Spinal cord (tissue), 10 donors: ENCODE results near the gene CYP26A1. TPM values are rescaled to one million over a fixed set of nuclear protein-coding genes. Genes with fewer than 3 reads are reported as not detected.

ENCODE experiments used
- DNase-seq, 6 donors: peaks; one replicate each; pipeline versions ENCODE4 v3.0.0 to v3.0.0-alpha.2; 2013 to 2015; ENCODE audit warnings: low spot score in 6 of 6, low read depth in 4 of 6
- H3K27ac ChIP-seq: one replicate; pipeline ENCODE4 v1.5.1; 2013; ENCODE audit warnings: low read depth, low read length, control low read depth
- H3K27me3 ChIP-seq: one replicate; pipeline ENCODE4 v1.6.1; 2013; ENCODE audit warnings: low read length; ENCODE audit not compliant: control insufficient read depth, insufficient read depth
- H3K36me3 ChIP-seq: one replicate; pipeline ENCODE4 v1.6.1; 2013; ENCODE audit warnings: low read length; ENCODE audit not compliant: control insufficient read depth, insufficient read depth
- H3K4me1 ChIP-seq: one replicate; pipeline ENCODE4 v1.6.1; 2013; ENCODE audit warnings: low read length; ENCODE audit not compliant: control insufficient read depth, insufficient read depth
- H3K4me3 ChIP-seq: one replicate; pipeline ENCODE4 v1.5.1; 2013; ENCODE audit warnings: low read depth, low read length, control low read depth
- H3K9me3 ChIP-seq: one replicate; pipeline ENCODE4 v1.6.1; 2013; ENCODE audit warnings: low read length; ENCODE audit not compliant: control insufficient read depth, insufficient read depth
- WGBS: methylation state at CpG from one replicate; pipeline ENCODE4 v1.1.5; 2013; ENCODE audit warnings: missing lambda C conversion rate; ENCODE audit not compliant: insufficient coverage; 5-methylcytosine and 5-hydroxymethylcytosine counted together
- long read RNA-seq, 4 donors: transcript quantifications; one replicate each; lab custom pipeline, GENCODE V29; 2026
- polyA plus RNA-seq, 2 donors: library from polyadenylated mRNA; unstranded; fragments of 120-200 nt; gene quantifications; one replicate each; pipeline ENCODE4 v1.2.1, GENCODE V29; 2013; ENCODE audit not compliant: insufficient read length in 2 of 2
- total RNA-seq, 2 donors: library from RNA; depleted of rRNA in 1 of 2; stranded (reverse); fragments of 120-200 nt in 1 of 2; fragments of >200 nt in 1 of 2; gene quantifications; one replicate each; pipeline versions ENCODE4 v1.2.3 to v1.2.4, GENCODE V29; 2013 to 2014
- donor health status: healthy.

CYP26A1 gene, protein sequence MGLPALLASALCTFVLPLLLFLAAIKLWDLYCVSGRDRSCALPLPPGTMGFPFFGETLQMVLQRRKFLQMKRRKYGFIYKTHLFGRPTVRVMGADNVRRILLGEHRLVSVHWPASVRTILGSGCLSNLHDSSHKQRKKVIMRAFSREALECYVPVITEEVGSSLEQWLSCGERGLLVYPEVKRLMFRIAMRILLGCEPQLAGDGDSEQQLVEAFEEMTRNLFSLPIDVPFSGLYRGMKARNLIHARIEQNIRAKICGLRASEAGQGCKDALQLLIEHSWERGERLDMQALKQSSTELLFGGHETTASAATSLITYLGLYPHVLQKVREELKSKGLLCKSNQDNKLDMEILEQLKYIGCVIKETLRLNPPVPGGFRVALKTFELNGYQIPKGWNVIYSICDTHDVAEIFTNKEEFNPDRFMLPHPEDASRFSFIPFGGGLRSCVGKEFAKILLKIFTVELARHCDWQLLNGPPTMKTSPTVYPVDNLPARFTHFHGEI
- total RNA-seq (under 1 TPM; 0.20 to 0.28 TPM), polyA plus RNA-seq (under 1 TPM; 0.30 to 0.42 TPM)
- long read RNA-seq, donor 1, result 0 reads
- long read RNA-seq, donor 2, result 0 reads
- long read RNA-seq, donor 3, result 0 reads
- long read RNA-seq, donor 4, result 0 reads

- peaks cover 88% of the 10 kb centered on the region for H3K27me3 ChIP-seq
- no peaks in the 10 kb centered on the region for H3K9me3 ChIP-seq
- H3K4me3 ChIP-seq, result peak within 1 kb of the TSS; percentile 26
- H3K36me3 ChIP-seq, result no peaks in the 10 kb centered on the region
- DNase-seq, result peak in 1 of 6 donors; percentile 32
- under 1% methylated on average over 52 of the region's 52 CpGs for WGBS
- H3K4me1 ChIP-seq, result peaks cover 43% of the 10 kb centered on the region
- H3K27ac ChIP-seq, result no peak within 1 kb of the TSS
These were observed at the start of gene CYP26A1 for GRCh38 chr10:93073539-93074146. Gene CYP26A1, plus strand, starts transcription at chr10:93073893. Its CDS starts 42 bp downstream, at chr10:93073935.

DNA sequence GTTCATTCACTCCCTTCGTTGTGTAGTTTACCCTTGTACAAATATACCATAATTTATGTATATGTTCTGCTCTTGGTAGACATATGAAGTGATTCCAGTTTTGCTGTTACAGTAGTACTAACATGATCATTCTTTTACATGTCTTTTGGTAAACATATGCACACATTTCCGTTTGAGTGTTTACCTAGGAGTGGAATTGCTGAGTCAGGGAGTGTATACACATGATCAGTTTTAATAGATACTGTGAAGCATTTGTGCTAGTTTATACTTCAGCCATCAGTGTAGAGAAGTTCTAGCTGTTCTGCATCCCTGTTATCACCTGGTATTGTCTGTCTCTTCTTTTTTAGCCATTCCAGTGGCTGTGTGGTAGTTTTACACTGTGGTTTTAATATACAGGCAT is 47.6 kb upstream of the CYP26A1 start:
- H3K4me3 ChIP-seq, result no peak overlapping the region
- H3K36me3 ChIP-seq, result no peaks in the 10 kb centered on the region
- no CpG with 5 or more reads among the region's 2 CpGs for WGBS
- H3K27me3 ChIP-seq, result no peaks in the 10 kb centered on the region
- no peak overlapping the region for H3K27ac ChIP-seq
- no peaks in the 10 kb centered on the region for H3K9me3 ChIP-seq
- no peaks in the 10 kb centered on the region for H3K4me1 ChIP-seq
- DNase-seq, result no peak

- H3K27me3 ChIP-seq, result no peaks in the 10 kb centered on the region
- no peak overlapping the region for H3K4me3 ChIP-seq
- H3K36me3 ChIP-seq, result no peaks in the 10 kb centered on the region
- no peaks in the 10 kb centered on the region for H3K9me3 ChIP-seq
- no peak for DNase-seq
- no peak overlapping the region for H3K27ac ChIP-seq
- no peaks in the 10 kb centered on the region for H3K4me1 ChIP-seq
These were observed 46.2 kb upstream of the CYP26A1 start for GRCh38 chr10:93027508-93027907.

GRCh38 chr10:93028883-93029282 is 44.8 kb upstream of the CYP26A1 start:
- Histone ChIP-seq H3K36me3 (no peaks in the 10 kb centered on the region), H3K9me3 (no peaks in the 10 kb centered on the region), H3K4me3 (no peak overlapping the region), H3K27me3 (no peaks in the 10 kb centered on the region), H3K4me1 (no peaks in the 10 kb centered on the region), H3K27ac (no peak overlapping the region)
- no CpG with 5 or more reads among the region's 2 CpGs for WGBS
- DNase-seq, result no peak

DNA sequence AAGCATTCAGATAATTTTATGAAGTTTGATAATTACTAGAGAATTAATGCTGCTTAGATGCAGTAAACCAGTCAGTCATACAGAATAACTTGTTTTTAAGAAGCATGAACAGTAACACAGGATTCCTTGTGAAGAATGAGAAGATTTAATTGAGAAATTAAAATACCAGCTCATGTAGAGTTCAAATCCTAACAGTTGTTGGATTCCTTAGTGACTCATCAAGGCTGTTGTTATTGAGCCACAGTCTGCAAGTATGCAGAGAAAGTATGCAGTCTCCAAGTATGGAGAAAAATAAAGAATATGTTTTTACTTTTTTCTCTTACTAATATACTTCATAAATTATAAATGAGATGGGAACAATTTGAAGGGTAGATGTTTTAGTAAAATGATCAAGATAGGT is 43.3 kb upstream of the CYP26A1 start:
- H3K4me1 ChIP-seq, result no peaks in the 10 kb centered on the region
- no peaks in the 10 kb centered on the region for H3K36me3 ChIP-seq
- H3K27ac ChIP-seq, result no peak overlapping the region
- H3K9me3 ChIP-seq, result no peaks in the 10 kb centered on the region
- no peaks in the 10 kb centered on the region for H3K27me3 ChIP-seq
- H3K4me3 ChIP-seq, result no peak overlapping the region
- DNase-seq, result no peak

DNA sequence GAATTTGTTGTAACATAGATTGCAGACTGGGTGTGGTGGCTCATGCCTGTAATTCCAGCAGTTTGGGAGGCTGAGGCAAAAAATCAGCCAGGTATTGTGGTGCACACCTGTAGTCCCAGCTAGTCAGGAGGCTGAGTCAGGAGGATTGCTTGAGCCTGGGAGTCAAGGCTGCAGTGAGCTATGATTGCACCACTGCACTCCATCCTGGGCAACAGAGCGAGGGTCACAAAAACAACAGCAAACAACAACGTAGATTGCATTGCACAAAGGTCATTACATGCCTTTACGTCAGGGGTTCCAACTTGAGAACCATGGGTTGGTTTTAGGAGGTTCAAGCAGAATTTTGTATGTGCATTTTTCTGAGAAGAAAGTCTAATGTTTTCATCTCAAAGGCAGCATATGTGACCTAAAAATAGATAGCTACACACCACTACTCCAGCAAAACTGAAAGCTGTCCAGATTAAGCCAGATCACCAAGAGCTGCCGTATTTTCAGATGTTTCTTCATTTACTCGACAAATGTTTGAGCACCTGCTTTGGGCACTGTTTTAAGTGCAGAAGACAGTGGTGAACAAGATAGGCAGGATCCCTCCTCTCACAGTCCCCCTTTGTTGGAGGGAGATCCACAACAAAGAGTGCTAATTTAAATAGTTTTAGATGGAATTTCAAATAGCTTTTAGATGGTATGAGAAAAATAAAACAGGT is 41.4 kb upstream of the CYP26A1 start:
- DNase-seq, result peak in 1 of 6 donors; percentile 16
- Histone ChIP-seq H3K4me3 (no peak overlapping the region), H3K27me3 (no peaks in the 10 kb centered on the region), H3K36me3 (no peaks in the 10 kb centered on the region), H3K4me1 (no peaks in the 10 kb centered on the region), H3K27ac (no peak overlapping the region), H3K9me3 (no peaks in the 10 kb centered on the region)
- WGBS, result 100% methylated on average over 1 of the region's 5 CpGs

DNA sequence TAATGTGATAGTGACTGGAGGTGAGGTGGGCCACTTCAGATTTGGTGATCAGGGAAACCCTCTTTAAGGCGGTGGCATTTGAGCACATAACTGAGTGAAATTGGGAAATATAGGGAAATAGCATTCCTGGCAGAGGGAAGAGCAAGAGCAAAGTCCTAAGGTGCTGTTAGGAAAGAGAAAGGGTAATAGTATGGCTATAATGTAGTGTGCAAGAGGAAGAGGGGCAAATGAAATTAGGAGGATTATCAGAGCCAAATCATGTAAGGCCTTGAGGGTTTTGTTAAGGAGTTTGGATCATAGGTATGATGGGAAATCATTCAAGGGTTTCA is 40.9 kb upstream of the CYP26A1 start:
- Histone ChIP-seq H3K4me3 (no peak overlapping the region), H3K36me3 (no peaks in the 10 kb centered on the region), H3K27ac (no peak overlapping the region), H3K4me1 (no peaks in the 10 kb centered on the region), H3K27me3 (no peaks in the 10 kb centered on the region), H3K9me3 (no peaks in the 10 kb centered on the region)
- 92% methylated on average over 1 of the region's 1 CpG for WGBS
- no peak for DNase-seq

DNA sequence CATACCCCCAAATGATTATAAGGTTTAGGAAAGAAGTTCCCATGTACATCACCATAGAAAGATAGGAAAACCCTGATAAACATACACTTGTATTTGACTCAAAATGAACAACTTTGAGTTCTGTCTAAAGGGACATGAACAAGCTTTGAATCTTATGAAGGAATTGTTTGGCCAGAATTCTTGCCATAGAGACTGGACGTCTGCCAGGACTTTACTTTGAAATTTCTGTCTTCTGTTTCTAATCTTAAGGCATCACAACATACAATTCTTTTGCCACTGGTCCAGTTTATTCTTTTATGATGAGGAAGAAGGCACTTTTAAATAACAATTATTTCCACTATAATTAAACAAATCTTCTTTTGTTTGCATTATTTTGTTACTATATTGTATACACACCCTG is 39.3 kb upstream of the CYP26A1 start:
- H3K27ac ChIP-seq, result no peak overlapping the region
- H3K4me1 ChIP-seq, result no peaks in the 10 kb centered on the region
- H3K27me3 ChIP-seq, result no peaks in the 10 kb centered on the region
- no CpG with 5 or more reads among the region's 1 CpG for WGBS
- no peak overlapping the region for H3K4me3 ChIP-seq
- H3K36me3 ChIP-seq, result no peaks in the 10 kb centered on the region
- no peaks in the 10 kb centered on the region for H3K9me3 ChIP-seq
- no peak for DNase-seq

DNA sequence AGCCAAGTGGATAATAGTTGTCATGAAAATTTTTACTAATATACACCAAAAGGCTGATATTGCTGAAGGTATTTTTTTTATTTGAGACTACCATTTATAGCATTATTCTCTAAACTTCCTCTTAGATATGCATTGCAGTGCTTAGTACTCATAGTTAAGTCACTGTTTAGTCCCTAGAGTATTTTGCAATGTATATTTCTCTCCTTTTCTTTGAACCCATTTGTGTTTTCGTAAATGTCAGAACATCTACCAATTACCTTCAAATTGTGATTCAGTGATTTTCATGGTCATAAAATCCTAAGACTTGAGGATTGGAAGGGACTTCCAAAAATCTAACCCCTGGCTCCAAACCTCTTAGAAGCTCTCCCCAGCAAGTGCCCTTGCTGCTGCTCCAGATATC is 34.6 kb upstream of the CYP26A1 start:
- Histone ChIP-seq H3K4me1 (no peaks in the 10 kb centered on the region), H3K36me3 (no peaks in the 10 kb centered on the region), H3K4me3 (no peak overlapping the region), H3K27ac (no peak overlapping the region), H3K9me3 (no peaks in the 10 kb centered on the region), H3K27me3 (no peaks in the 10 kb centered on the region)
- no peak for DNase-seq
- WGBS, result no CpG with 5 or more reads among the region's 1 CpG
